Stimulated activated naive CD4-positive, alpha-beta T cell (primary cell): Measurements from ENCODE around the gene GPC6.
"Not testable (repeated sequence)": the region's sequence is repeated elsewhere in the genome, so short reads cannot be mapped to it uniquely, and the experiment has no call there.

Experiments used
- DNase-seq, 6 experiments: peaks; one replicate each; lab custom pipeline; 2025; lab: John Stamatoyannopoulos, UW

GPC6 gene

DNA sequence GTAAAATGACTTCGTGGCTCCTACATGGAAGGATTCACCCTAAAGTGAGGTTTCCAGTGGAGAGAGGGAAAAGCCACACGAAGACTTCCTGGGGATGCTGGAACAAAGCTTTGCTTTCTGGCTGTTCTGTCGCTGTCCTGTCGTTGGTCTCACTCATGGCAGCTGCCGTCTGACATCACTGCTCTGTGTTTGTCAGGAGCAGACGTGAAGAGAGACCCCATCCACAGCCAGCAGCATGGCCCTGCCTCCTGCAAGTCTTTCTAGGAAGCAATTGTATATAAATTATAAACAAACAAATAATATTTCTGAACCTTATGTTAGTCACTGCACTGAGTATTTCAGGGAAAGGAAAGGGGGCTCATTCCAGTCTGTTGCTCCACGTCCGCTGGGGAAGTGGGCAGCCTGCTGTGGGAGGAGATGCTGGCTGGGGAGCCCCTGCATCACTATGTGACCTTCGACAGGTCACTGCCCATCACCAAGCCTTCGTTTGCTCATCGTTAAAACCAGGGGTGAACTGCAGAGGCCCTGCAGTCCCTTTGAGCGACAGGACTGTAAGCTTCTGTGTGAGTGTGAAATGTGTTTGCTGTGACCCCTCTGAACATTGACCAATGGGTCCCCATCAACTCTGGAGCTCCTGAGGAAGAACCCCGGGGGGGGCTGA is 1101.9 kb downstream of the GPC6 start:
- no peak for DNase-seq

DNA sequence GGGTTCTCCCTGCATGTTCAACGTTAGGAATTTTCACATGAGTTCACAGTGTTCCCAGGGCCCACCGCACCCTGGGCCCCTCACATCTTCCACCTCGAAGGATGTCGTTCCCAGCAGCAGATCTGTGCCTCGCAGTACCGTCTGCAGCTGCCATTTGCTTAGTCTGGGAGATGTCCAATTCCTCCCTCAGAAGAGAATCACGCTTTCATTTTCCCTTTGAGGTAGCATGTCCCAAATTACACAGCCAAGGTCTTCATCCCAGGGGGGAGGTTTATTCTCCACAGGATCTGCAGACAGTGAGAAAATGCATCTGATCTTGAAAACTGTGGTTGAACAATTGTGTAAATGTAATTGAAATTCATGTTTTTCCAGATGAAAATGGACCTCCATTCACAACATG is 1102.7 kb downstream of the GPC6 start:
- DNase-seq: no peak

- no peak for DNase-seq
These were observed 1103.3 kb downstream of the GPC6 start for GRCh38 chr13:94329754-94330551.

- DNase-seq: peak in 3 of 6 experiments; percentile 69 to 71 (median 70)
These were observed 1104.0 kb downstream of the GPC6 start for GRCh38 chr13:94330552-94331071.

GRCh38 chr13:94331281-94331680 is 1104.7 kb downstream of the GPC6 start:
- DNase-seq: no peak

- DNase-seq: no peak
These were observed 1105.9 kb downstream of the GPC6 start for GRCh38 chr13:94332359-94333096.

DNA sequence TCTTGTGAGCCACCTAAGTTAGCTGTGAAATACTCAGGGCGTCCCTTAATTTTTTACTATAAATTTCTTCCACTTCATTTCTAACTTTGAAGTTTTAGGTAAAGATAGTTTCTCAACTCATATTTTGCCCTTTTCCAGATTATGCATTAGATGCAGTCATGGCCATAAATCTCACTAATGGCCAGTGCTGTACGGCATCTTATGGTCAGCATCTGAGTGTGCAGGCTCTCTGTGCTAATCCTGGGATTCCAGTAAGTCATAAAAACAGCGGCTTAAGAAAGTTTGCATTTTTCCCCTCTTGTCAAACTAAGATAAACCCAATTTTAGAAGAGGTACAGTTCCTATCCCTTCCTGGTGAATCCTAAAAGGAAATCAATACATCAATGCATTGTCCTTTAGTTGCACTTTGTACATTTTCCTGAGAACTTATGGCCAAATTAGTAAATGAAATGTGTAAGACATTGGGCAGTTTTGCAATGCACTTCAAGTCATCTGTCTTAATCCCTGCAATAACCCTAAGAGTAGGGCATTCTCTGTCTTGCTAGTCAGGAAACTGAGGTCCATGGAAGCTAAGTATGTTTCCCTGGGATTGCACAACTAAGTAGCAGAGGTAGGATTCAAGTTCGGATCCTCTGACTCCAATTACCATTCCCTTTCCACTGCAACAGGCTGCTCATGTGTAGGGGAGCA is 1106.7 kb downstream of the GPC6 start:
- DNase-seq: no peak

DNA sequence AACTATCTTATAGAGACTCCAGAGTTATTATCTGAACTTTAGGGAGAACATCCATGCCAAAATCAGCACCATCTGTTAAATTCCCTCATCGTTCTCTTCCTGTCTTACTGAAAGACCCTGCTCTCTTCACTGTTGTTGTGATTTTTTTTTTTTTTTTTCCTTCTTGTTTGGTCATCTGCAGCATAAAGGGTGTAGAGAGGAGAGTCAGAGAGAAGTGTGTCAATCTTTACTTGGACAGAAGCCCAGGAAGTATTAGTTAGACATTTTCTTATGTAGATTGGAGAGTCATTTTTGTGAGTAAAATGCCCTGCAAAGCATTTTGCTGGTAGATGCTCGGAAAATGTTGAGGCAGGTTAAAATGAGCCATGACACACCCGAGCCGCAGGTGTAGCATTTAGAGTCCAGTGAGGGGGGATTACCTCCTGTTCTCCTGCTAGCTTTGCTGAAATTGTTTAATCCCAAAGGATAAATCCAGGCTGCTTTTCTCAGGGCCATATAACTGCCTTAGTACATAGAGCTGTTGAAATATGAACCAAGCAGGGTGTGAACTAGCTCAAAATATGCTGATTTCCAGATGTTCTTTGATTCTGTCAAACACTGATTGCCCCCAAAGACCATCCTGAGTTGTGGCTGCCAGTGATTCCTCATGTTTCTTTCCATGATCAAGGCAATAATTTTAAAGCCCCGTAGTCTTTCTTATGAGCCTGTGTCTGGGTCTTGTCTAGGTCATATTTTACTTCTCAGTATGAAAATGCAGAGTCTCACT is 1109.3 kb downstream of the GPC6 start:
- no peak for DNase-seq

DNA sequence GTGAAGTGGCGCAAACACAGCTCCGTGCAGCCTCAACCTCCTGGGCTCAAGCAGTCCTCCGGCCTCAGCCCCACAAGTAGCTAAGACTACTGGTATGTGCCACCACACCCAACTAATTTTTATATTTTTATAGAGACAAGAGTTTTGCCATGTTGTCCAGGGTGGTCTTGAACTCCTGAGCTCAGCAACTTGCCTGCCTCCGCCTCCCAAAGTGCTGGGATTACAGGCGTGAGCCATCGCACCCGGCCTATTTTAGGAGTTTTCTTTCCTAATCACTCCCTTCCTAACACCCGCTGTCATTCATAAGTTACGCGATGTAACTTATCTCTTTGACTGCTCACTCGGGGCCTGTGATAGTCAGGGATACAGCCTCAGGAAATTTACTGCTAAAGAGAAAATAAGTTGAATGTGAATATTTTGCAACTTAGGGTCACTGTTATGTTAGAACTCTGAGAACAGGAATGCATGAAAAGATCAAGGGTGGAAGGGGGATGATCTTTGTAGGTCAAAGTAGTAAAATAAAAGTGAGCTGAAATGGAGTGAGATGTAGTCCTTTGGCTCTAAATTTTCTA is 1112.6 kb downstream of the GPC6 start:
- no peak for DNase-seq

- DNase-seq: no peak
These were observed 1116.0 kb downstream of the GPC6 start for GRCh38 chr13:94342436-94343242.

DNA sequence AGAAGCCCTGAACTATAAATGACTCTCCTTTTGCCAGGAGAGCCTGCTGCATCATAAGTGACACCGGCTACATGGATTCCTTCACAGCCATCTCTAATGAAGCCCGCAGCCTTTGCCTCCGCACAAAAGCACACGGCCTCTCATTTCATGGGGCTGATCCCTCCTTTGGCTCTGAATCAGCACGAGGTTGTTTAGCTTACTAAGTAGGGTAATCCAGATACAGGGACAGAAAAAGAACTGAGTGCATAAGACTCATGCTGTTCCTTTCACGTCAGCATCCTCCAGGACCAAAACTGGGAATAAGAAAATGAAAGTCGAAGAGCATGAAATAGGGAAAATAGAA is 1116.6 kb downstream of the GPC6 start:
- DNase-seq: no peak

DNA sequence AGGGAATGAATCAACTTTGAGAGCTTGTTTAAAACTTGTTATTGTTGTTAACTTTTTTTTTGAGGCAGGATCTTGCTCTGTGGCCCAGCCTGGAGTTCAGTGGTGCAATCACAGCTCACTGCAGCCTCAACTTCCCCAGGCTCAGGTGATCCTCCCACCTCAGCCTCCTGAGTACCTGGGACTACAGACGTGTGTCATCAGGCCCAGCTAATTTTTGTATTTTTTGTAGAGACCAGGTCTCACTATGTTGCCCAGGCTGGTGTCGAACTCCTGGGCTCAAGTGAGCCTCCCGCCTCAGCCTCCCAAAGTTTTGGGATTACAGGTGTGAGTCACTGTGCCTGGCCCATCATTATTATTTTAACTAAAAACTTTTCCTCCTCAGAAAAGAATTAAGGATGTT is 1117.1 kb downstream of the GPC6 start:
- DNase-seq: not testable (repeated sequence)

GRCh38 chr13:94344126-94344818 is 1117.7 kb downstream of the GPC6 start:
- DNase-seq: no peak

DNA sequence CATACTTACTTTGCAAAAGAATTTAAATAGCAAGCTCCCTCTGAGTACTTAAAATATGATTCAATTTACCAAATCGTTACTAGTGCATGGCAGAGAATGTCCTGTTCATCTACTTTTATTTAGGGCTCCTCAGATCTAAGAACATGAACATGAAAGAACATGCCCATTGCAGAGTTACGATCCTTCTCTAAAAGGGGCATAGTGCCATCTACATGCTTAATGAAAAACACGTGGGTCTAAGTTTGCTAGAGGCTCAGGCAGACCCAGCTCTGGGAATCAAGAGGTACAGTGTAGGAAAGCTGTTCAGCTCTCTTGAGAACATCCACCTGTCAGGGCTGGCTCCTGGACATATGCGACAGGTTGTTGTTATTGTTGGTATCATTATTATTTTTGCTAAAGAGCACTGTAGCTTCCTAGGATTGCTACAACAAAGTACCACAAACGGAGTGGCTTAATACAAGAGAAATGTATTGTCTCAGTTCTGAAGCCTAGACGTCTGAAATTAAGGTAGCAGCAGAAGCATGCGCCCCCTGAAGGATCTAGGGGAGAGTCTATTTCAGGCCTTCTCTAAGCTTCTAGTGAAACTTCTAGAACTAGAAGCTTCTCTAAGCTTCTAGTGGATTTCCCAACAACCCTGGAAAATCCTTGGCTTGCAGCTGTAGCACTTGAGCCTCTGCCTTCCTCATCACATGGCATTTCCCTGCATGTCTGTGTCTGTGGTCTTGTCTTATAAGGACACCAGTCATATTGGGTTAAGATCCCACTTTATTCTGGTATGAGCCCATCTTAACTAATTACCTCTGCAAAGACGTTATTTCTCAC is 1119.0 kb downstream of the GPC6 start:
- DNase-seq: peak in 3 of 6 experiments; percentile 32 to 57 (median 53)

DNA sequence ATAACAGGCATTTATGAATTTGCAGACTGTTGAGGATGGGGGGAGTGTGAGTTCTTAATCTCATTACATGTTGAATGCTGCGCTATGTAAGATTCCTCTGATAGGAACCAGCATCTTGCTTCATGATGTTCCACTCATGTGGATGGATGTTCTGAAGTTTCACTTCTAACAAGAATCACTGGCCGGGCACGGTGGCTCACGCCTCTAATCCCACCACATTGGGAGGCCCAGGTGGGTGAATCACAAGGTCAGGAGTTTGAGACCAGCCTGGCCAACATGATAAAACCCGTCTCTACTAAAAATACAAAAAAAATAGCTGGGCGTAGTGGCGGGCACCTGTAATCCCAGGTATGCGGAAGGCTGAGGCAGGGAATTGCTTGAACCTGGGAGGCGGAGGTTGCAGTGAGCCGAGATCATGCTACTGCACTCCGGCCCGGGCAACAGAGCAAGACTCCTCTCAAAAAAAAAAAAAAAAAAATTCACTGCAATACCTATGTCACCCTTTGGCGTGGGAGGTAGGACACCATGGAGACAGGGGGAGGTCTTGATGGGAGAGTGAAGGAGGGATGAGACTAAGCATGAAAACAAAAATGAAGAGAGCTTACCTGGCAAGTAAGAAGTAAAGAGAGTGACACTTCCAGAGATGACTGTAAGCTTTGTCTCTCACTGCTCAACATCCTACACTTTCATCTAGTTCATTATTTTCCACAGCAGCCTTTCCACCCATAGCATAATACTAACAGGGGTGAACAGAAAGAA is 1119.8 kb downstream of the GPC6 start:
- DNase-seq: no peak

DNA sequence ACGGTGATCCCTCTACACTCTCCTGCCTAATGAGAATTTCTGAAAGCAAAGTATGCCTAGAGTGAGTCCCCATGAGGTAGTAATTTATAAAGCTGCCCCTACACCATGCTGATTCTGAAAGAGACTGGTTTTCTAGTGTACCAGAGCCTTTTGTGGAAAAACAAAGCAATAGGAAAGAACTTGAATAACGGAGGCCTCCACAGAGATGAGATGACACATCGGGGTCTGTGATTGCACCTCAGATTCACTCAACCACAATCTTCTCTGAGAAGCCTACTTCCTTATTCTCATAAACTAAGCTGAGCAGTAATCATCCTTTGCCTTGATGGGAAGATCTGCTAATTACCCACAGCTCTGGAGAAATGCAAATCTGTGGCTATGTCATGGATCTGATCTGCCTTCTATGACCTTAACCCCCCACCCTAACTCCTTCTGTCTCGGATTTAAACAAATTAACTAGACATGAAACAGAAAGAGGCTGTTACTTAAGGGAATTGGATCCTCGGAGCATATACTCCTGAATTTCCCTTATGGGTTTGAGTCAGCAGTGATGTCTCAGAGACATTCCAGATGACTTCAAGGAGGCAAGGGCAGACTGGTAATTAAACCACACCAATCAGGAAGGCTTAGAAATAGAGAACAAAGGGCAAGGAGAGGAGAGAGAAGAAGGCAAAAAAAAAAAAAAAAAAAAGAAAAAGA is 1124.8 kb downstream of the GPC6 start:
- DNase-seq: no peak

GRCh38 chr13:94352057-94352456 is 1125.5 kb downstream of the GPC6 start:
- DNase-seq: no peak
